Right renal cortex interstitium (tissue), 3 donors: ENCODE results near the gene CCDC120. TPM values are rescaled to one million over a fixed set of nuclear protein-coding genes. Genes with fewer than 3 reads are reported as not detected.

ENCODE experiments used
- DNase-seq, 3 donors: peaks; one replicate each; pipeline ENCODE4 v3.0.0-alpha.2; 2013; ENCODE audit warnings: low read depth in 3 of 3, low spot score in 2 of 3
- polyA plus RNA-seq, 3 donors: library from polyadenylated mRNA; unstranded; fragments of 120-200 nt; gene quantifications; one replicate each; pipeline ENCODE4 v1.2.1, GENCODE V29; 2013; ENCODE audit not compliant: insufficient read length in 3 of 3

CCDC120 gene
- polyA plus RNA-seq, 3 donors: 7.6 to 8.9 (median 8.7) TPM

- DNase-seq: no peak
Measured at GRCh38 chrX:49061916-49062315, 3.1 kb downstream of the CCDC120 start.

- no peak for DNase-seq
Measured at GRCh38 chrX:49063715-49064114, 4.9 kb downstream of the CCDC120 start.

- no peak for DNase-seq
Measured at GRCh38 chrX:49064303-49064702, 5.5 kb downstream of the CCDC120 start.

GRCh38 chrX:49064735-49065134 is 5.9 kb downstream of the CCDC120 start:
- DNase-seq: no peak

- DNase-seq: no peak
Measured at GRCh38 chrX:49066278-49066677, 7.5 kb downstream of the CCDC120 start.

GRCh38 chrX:49066690-49067089 is 7.9 kb downstream of the CCDC120 start:
- DNase-seq: no peak

- no peak for DNase-seq
Measured at GRCh38 chrX:49067285-49068120, 8.7 kb downstream of the CCDC120 start.

- DNase-seq: no peak
Measured at GRCh38 chrX:49069038-49069437, 10.2 kb downstream of the CCDC120 start.

GRCh38 chrX:49070988-49071387 is 12.2 kb downstream of the CCDC120 start:
- DNase-seq: no peak

GRCh38 chrX:49071877-49072711 is 13.3 kb downstream of the CCDC120 start:
- peak in 2 of 3 donors; percentile 45 to 65 for DNase-seq

GRCh38 chrX:49072712-49073095 is 13.9 kb downstream of the CCDC120 start:
- DNase-seq: no peak

- DNase-seq: peak; percentile 56 to 82 (median 74)
Measured at GRCh38 chrX:49073601-49074575, 15.1 kb downstream of the CCDC120 start, which contains the start of gene PRAF2. Gene PRAF2 (minus strand): TSS chrX:49074002. CDS start chrX:49073987, 15 bp downstream.

- no peak for DNase-seq
Measured at GRCh38 chrX:49075347-49075746, 16.5 kb downstream of the CCDC120 start.

- no peak for DNase-seq
Measured at GRCh38 chrX:49077941-49078340, 19.1 kb downstream of the CCDC120 start.

GRCh38 chrX:49079489-49080428 is 21.0 kb downstream of the CCDC120 start, which contains the start of gene WDR45:
Gene WDR45 (minus strand): TSS chrX:49079887. CDS start chrX:49078095, 1,792 bp downstream.
- peak in 1 of 3 donors; percentile 52 for DNase-seq

- no peak for DNase-seq
Measured at GRCh38 chrX:49082271-49082871, 23.6 kb downstream of the CCDC120 start.

- DNase-seq: no peak
Measured at GRCh38 chrX:49089553-49089952, 30.8 kb downstream of the CCDC120 start.

- DNase-seq: no peak
Measured at GRCh38 chrX:49096419-49096818, 37.6 kb downstream of the CCDC120 start.
